Upper lobe of right lung (tissue), 1 donor: ENCODE data around the gene ST8SIA5. TPM values are rescaled to one million over a fixed set of nuclear protein-coding genes. Genes with fewer than 3 reads are reported as not detected.
A peak's percentile ranks its signal among the peaks of the same experiment; 100 is the strongest.

Source experiments
- ATAC-seq: fragments of 200-7000 bp; cut with Tn5 transposase; one replicate; pipeline ENCODE4 v1.9.1; 2020; ENCODE audit warnings: mild to moderate bottlenecking, moderate library complexity
- DNase-seq: peaks from one replicate; pipeline ENCODE4 v3.0.0-alpha.2; 2020
- H3K27ac ChIP-seq: fragments of 200-600 bp; one replicate; pipeline ENCODE4 v1.8.0; 2022
- H3K27me3 ChIP-seq: fragments of 200-600 bp; one replicate; pipeline ENCODE4 v1.8.0; 2022; ENCODE audit warnings: mild to moderate bottlenecking
- H3K36me3 ChIP-seq: fragments of 200-600 bp; one replicate; pipeline ENCODE4 v1.8.0; 2022
- H3K4me1 ChIP-seq: fragments of 200-600 bp; one replicate; pipeline ENCODE4 v1.8.0; 2022
- H3K4me3 ChIP-seq: fragments of 200-600 bp; one replicate; pipeline ENCODE4 v1.8.0; 2022; ENCODE audit warnings: mild to moderate bottlenecking
- H3K9me3 ChIP-seq: fragments of 200-600 bp; one replicate; pipeline ENCODE4 v1.8.0; 2022
- intact Hi-C: fragments of 100-400 bp; cut with DNase I; formaldehyde crosslinking; loops from one replicate; pipeline ENCODE4 v1.11.0; 2022
- total RNA-seq: library from RNA; stranded (reverse); fragmentation: NEBNext Ultra II Directional; extraction: Animal tissue kit (Norgen Biotek cat#: 25700); gene quantifications from one replicate; pipeline ENCODE4 v1.2.1, GENCODE V29; 2021
- TF ChIP-seq, protein P1 (sequence below): fragments of 200-600 bp; IDR thresholded peaks from one replicate; pipeline ENCODE4 v1.8.0; 2022; ENCODE audit warnings: antibody characterized with exemption
- donor health status: DM: no; HTN: yes; CAD: no; lungs with severe emphysema.

The ST8SIA5 gene
- total RNA-seq, 1 donor from 2014 or later, result not detected

DNA sequence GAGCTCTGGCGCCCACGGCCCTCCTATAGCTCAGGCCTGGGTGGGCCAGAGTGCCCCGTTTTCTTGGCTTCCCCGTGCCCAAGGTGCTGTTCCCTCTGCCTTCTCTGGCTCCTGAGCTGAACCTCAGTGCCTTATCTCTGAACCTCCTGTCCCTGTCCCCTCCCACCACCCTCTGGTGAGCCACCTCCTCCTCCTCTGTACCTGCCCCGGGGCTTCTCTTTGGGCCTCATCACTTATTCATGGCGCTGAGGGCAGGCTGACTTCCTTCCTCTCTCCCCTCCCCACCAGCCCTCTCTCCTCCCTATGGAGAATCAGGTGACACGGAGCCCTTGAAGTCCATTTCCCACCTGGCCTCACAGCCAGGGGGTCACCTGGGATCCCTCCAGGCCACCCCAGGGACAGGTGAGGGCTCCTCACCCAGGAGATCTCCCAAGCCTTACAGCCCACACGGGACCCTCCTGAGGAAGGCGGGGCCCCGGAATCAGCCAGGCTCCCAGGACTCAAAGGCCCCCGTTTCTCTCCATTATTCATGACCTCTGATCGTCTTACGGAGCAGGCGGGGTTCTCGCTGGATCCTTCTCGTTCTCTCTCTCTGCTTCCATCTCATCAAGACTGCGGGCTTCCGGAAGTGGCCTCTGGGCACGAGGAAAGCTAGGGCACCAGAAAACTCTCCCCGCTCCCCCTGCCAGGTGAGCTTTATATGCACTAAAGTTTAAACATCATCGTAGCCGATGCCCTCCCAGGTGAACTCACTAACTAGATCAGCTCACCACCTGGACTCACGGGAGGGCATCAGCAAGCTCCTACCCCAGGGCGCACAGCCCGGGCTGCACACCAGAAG, 99.5 kb downstream of the ST8SIA5 start, which contains the start of gene LOXHD1:
LOXHD1 (minus strand) TSS at position 106 of the 841 bp plus-strand sequence. CDS start 187 bp downstream, outside the sequence.
- no peaks in the 10 kb centered on the region for H3K4me1 ChIP-seq
- DNase-seq (no peak), ATAC-seq (no peak)
- TF ChIP-seq, protein P1, sequence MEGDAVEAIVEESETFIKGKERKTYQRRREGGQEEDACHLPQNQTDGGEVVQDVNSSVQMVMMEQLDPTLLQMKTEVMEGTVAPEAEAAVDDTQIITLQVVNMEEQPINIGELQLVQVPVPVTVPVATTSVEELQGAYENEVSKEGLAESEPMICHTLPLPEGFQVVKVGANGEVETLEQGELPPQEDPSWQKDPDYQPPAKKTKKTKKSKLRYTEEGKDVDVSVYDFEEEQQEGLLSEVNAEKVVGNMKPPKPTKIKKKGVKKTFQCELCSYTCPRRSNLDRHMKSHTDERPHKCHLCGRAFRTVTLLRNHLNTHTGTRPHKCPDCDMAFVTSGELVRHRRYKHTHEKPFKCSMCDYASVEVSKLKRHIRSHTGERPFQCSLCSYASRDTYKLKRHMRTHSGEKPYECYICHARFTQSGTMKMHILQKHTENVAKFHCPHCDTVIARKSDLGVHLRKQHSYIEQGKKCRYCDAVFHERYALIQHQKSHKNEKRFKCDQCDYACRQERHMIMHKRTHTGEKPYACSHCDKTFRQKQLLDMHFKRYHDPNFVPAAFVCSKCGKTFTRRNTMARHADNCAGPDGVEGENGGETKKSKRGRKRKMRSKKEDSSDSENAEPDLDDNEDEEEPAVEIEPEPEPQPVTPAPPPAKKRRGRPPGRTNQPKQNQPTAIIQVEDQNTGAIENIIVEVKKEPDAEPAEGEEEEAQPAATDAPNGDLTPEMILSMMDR, result no peak
- intact Hi-C loops, result loop anchor here (10.0 kb wide), 2 partner anchors 483 to 513 kb away; a partner anchor contains a TSS
- H3K27ac ChIP-seq, result no peak within 1 kb of the TSS
- no peaks in the 10 kb centered on the region for H3K27me3 ChIP-seq
- no peak within 1 kb of the TSS for H3K4me3 ChIP-seq
- H3K36me3 ChIP-seq, result no peaks in the 10 kb centered on the region
- H3K9me3 ChIP-seq, result no peaks in the 10 kb centered on the region

DNA sequence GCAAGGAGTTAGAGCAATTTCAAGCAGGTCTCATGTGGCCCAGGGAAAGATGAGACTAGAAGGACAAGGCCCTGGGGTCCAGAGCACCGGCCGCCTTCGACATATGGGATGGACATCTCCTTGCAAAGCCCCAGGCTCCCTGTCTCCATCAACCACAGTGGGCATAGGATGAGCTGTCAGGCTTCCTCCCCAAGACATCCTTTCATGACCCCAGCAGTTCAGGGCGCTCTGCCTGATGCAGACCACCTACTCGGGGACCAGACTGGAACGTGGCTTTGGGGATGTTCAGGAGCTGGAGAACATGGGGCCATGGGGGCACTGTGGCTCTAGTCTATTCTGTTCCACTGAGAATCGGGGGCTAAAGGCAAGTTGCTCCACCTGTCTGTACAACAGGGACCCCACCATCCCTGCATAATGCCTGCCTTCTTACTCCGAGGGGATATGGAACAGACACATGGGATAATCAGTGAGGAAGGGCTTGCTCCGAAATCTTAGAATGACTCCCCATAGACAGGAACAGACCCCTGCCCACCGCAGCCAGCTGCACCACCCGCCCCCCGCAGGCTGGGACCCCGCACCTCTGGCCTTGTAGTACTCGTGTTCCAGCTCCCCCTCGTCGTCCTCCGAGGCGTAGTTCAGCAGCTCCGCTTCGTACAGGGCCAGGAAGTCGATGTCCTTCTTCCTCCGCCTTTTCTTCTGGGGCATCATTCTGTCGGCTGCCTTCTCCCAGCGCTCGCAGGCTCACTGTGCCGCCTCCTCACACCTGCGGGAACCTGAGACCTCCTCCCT, 100.3 kb downstream of the ST8SIA5 start:
- intact Hi-C loops, result loop anchor here (10.0 kb wide), 2 partner anchors 482 to 512 kb away; a partner anchor contains a TSS
- H3K9me3 ChIP-seq, result no peaks in the 10 kb centered on the region
- no peak overlapping the region for H3K27ac ChIP-seq
- DNase-seq (no peak), ATAC-seq (no peak)
- TF ChIP-seq, protein P1, result no peak
- H3K36me3 ChIP-seq, result no peaks in the 10 kb centered on the region
- H3K4me3 ChIP-seq, result no peak overlapping the region
- H3K4me1 ChIP-seq, result no peaks in the 10 kb centered on the region
- H3K27me3 ChIP-seq, result no peaks in the 10 kb centered on the region

DNA sequence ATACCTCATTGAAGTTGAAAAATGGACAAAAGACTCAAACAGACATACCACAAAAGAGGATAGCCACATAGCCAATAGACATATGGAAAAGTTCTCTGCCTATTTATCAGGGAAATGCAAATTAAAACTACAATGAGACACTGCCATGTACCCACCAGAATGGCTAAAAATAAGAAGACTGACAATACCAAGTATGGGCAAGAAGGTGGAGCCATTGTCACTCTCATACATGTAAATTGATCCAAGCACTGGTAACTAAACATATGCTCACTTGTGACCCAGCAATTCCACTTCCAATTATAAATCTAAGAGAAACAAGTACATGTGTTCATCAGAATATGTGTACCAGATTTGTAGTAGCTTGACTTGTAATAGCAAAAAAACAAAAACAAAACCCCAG, 104.5 kb downstream of the ST8SIA5 start:
- no peaks in the 10 kb centered on the region for H3K9me3 ChIP-seq
- H3K4me1 ChIP-seq, result no peaks in the 10 kb centered on the region
- no peaks in the 10 kb centered on the region for H3K27me3 ChIP-seq
- TF ChIP-seq, protein P1, result no peak
- intact Hi-C loops, result loop anchor here (10.0 kb wide), 2 partner anchors 478 to 508 kb away; a partner anchor contains a TSS
- H3K4me3 ChIP-seq, result no peak overlapping the region
- H3K27ac ChIP-seq, result no peak overlapping the region
- DNase-seq (no peak), ATAC-seq (no peak)
- no peaks in the 10 kb centered on the region for H3K36me3 ChIP-seq

DNA sequence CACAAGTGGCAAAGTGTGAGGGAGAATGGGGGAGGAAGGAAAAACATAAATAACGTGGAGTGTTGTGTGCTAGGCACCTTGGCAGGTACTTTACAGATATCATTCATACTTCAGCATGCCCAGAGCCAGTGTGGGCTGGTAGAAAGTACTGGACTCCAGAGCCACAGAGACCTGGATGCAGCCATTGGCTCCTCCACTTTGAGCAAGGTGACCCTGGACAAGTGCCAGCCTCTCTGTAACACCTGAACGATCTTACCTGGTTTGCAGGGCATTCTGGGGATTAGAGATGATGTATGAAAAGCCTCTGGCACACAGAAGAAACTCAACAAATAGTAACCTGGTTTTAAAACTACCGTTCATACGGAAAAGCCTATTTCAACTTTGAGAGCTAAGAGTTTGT, 106.2 kb downstream of the ST8SIA5 start:
- TF ChIP-seq, protein P1, result no peak
- no peaks in the 10 kb centered on the region for H3K9me3 ChIP-seq
- no peak overlapping the region for H3K27ac ChIP-seq
- no peaks in the 10 kb centered on the region for H3K4me1 ChIP-seq
- H3K27me3 ChIP-seq, result no peaks in the 10 kb centered on the region
- DNase-seq (no peak), ATAC-seq (no peak)
- intact Hi-C loops, result loop anchor here (10.0 kb wide), 2 partner anchors 476 to 506 kb away; a partner anchor contains a TSS
- no peak overlapping the region for H3K4me3 ChIP-seq
- H3K36me3 ChIP-seq, result no peaks in the 10 kb centered on the region

DNA sequence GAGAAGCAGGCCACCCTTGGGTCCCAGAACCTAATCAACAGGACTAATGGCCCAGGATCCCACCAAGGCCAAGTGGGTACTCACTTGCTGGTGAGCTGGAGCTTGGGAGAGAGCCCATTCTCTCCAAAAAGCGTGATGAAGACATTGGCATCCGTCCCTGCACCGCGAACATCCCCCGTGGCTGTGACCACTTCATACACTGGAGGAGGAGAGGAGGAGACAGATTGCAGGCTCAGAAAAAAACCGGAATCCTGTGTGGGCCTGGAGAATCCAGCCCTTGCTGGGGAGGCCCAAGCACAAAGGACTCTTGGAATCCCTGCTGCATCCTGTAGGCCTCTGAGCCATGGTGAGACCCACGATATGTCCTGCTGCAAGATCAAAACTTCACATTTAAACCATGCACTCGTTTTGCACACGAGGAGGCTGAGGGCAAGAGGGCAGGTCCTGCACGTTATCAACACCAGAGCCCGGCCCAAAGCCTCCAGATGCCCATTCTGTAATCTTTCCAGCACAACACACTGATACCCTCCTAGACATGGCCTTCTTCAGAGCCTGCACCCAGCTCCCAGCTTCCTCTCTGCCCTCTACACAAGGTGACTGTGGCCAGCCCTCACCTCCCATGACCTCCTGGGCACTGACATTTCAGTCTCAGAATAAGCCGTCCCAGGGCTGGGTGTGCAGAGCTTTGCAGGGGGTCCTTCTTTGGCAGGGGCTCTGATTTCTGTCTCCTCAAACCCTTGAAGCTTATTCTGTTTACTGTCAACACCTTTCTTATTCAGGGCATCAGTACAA, 107.6 kb downstream of the ST8SIA5 start:
- Histone ChIP-seq H3K9me3 (no peaks in the 10 kb centered on the region), H3K4me1 (no peaks in the 10 kb centered on the region), H3K27me3 (no peaks in the 10 kb centered on the region), H3K36me3 (no peaks in the 10 kb centered on the region), H3K27ac (no peak overlapping the region), H3K4me3 (no peak overlapping the region)
- DNase-seq (no peak), ATAC-seq (peak; percentile 24)
- intact Hi-C loops, result loop anchor here (10.0 kb wide), 1 partner anchor 364 kb away; no protein-coding TSS in a partner anchor
- TF ChIP-seq, protein P1, result no peak
